ENCODE measurements around the gene SPOP.

DNA sequence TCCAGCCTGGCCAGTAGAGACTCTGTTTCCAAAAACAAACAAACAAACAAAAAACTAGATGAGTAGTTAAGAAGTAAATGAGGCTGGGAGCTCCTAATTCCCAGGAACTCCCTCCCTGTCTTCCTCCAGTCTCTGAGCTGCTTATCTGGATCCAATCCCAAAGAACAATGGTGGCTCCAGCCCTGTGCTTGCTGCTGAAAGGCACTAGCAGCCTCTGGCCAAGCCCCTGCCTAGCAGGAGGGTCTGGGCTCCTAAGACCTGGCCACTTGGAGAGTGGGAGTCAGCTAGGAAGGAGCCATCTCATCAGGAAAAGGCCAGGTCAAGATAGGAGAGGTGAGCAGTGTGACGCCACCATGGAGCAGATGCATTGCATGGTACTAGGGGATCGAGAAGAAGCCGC, 44.2 kb upstream of the SPOP start:
- TF ChIP-seq CTCF (IDR thresholded peaks at IDR 0.05; ENCODE audit: insufficient read depth, low read depth, low read length) (no peak), EZH2 (IDR thresholded peaks at IDR 0.05; ENCODE audit: insufficient read depth, low read length) (no peak)
